Activated naive CD4-positive, alpha-beta T cell treated with anti-CD3 and anti-CD28 coated beads, Interleukin-2, amount 50 U/mL, for 24 hours (primary cell): ENCODE results near the gene CALY.
"Not testable (repeated sequence)": the region's sequence is repeated elsewhere in the genome, so short reads cannot be mapped to it uniquely, and the experiment has no call there.

Source experiments
- H3K27ac Mint-ChIP-seq: one replicate; pipeline ENCODE4 v1.8.0; 2021; ENCODE audit warnings: mild to moderate bottlenecking, mixed read lengths
- H3K27me3 Mint-ChIP-seq: one replicate; pipeline ENCODE4 v1.8.0; 2021; ENCODE audit warnings: mixed read lengths
- H3K36me3 Mint-ChIP-seq: one replicate; pipeline ENCODE4 v1.8.0; 2021; ENCODE audit warnings: mixed read lengths
- H3K4me1 Mint-ChIP-seq: one replicate; pipeline ENCODE4 v1.8.0; 2021; ENCODE audit warnings: mixed read lengths
- H3K4me3 Mint-ChIP-seq: one replicate; pipeline ENCODE4 v1.8.0; 2021; ENCODE audit warnings: mild to moderate bottlenecking, mixed read lengths
- H3K9me3 Mint-ChIP-seq: one replicate; pipeline ENCODE4 v1.8.0; 2021; ENCODE audit warnings: mixed read lengths

CALY gene

GRCh38 chr10:133336577-133337369 lies at the start of gene CALY:
TSS of gene CALY (minus strand) at chr10:133336896. CDS start at chr10:133328989, 7,907 bp downstream.
- Mint-ChIP-seq H3K9me3 (no peaks in the 10 kb centered on the region), H3K4me1 (no peaks in the 10 kb centered on the region), H3K4me3 (peak within 1 kb of the TSS; percentile 74), H3K27me3 (peaks cover under 1% of the 10 kb centered on the region), H3K36me3 (no peaks in the 10 kb centered on the region), H3K27ac (no peak within 1 kb of the TSS)

- Mint-ChIP-seq H3K36me3 (no peaks in the 10 kb centered on the region), H3K4me3 (no peak overlapping the region), H3K9me3 (no peaks in the 10 kb centered on the region), H3K27ac (no peak overlapping the region), H3K4me1 (peaks cover 19% of the 10 kb centered on the region), H3K27me3 (no peaks in the 10 kb centered on the region)
Observed at GRCh38 chr10:133385214-133385613, 48.5 kb upstream of the CALY start.

- no peaks in the 10 kb centered on the region for H3K9me3 Mint-ChIP-seq
- H3K4me3 Mint-ChIP-seq: no peak overlapping the region
- no peaks in the 10 kb centered on the region for H3K27me3 Mint-ChIP-seq
- no peak overlapping the region for H3K27ac Mint-ChIP-seq
- H3K4me1 Mint-ChIP-seq: peaks cover 9% of the 10 kb centered on the region
- no peaks in the 10 kb centered on the region for H3K36me3 Mint-ChIP-seq
Observed at GRCh38 chr10:133384071-133384470, 47.4 kb upstream of the CALY start.

- H3K27ac Mint-ChIP-seq: no peak overlapping the region
- H3K4me3 Mint-ChIP-seq: no peak overlapping the region
- H3K36me3 Mint-ChIP-seq: no peaks in the 10 kb centered on the region
Observed at GRCh38 chr10:133383551-133383950, 46.9 kb upstream of the CALY start.

GRCh38 chr10:133381036-133381435 lies 44.3 kb upstream of the CALY start:
- H3K27ac Mint-ChIP-seq: no peak overlapping the region
- H3K9me3 Mint-ChIP-seq: no peaks in the 10 kb centered on the region
- H3K27me3 Mint-ChIP-seq: no peaks in the 10 kb centered on the region
- no peaks in the 10 kb centered on the region for H3K36me3 Mint-ChIP-seq
- no peak overlapping the region for H3K4me3 Mint-ChIP-seq
- H3K4me1 Mint-ChIP-seq: peaks cover 8% of the 10 kb centered on the region

More at GRCh38 chr10:133383551-133383950, 46.9 kb upstream of the CALY start:
- no peaks in the 10 kb centered on the region for H3K9me3 Mint-ChIP-seq
- H3K4me1 Mint-ChIP-seq: peaks cover 5% of the 10 kb centered on the region
- H3K27me3 Mint-ChIP-seq: no peaks in the 10 kb centered on the region

- Mint-ChIP-seq H3K4me3 (peak overlapping the region; percentile 55), H3K27me3 (no peaks in the 10 kb centered on the region), H3K36me3 (no peaks in the 10 kb centered on the region), H3K27ac (no peak overlapping the region), H3K4me1 (peaks cover 8% of the 10 kb centered on the region), H3K9me3 (no peaks in the 10 kb centered on the region)
Observed at GRCh38 chr10:133379801-133380666, 43.3 kb upstream of the CALY start.

- no peaks in the 10 kb centered on the region for H3K36me3 Mint-ChIP-seq
- no peak within 1 kb of the TSS for H3K27ac Mint-ChIP-seq
- no peaks in the 10 kb centered on the region for H3K9me3 Mint-ChIP-seq
- H3K4me1 Mint-ChIP-seq: peaks cover 8% of the 10 kb centered on the region
- peak within 1 kb of the TSS; percentile 81 for H3K4me3 Mint-ChIP-seq
- H3K27me3 Mint-ChIP-seq: no peaks in the 10 kb centered on the region
Observed at GRCh38 chr10:133379152-133379800, 42.6 kb upstream of the CALY start, which contains the start of gene PAOX. TSS of gene PAOX (plus strand) at chr10:133379262. CDS start at chr10:133379317, 55 bp downstream.

GRCh38 chr10:133378251-133379096 lies 41.8 kb upstream of the CALY start:
- peak overlapping the region; percentile 81 for H3K4me3 Mint-ChIP-seq

GRCh38 chr10:133377818-133378250 lies 41.1 kb upstream of the CALY start:
- peaks cover 11% of the 10 kb centered on the region for H3K4me1 Mint-ChIP-seq
- H3K9me3 Mint-ChIP-seq: no peaks in the 10 kb centered on the region
- H3K27ac Mint-ChIP-seq: no peak overlapping the region
- H3K27me3 Mint-ChIP-seq: no peaks in the 10 kb centered on the region
- peak overlapping the region; percentile 81 for H3K4me3 Mint-ChIP-seq
- H3K36me3 Mint-ChIP-seq: no peaks in the 10 kb centered on the region

More at GRCh38 chr10:133378251-133379096, 41.8 kb upstream of the CALY start:
- Mint-ChIP-seq H3K27me3 (no peaks in the 10 kb centered on the region), H3K9me3 (no peaks in the 10 kb centered on the region), H3K4me1 (peaks cover 11% of the 10 kb centered on the region), H3K36me3 (no peaks in the 10 kb centered on the region), H3K27ac (no peak overlapping the region)

GRCh38 chr10:133377025-133377817 lies 40.5 kb upstream of the CALY start:
- no peaks in the 10 kb centered on the region for H3K9me3 Mint-ChIP-seq
- peak overlapping the region; percentile 35 for H3K27ac Mint-ChIP-seq
- H3K36me3 Mint-ChIP-seq: no peaks in the 10 kb centered on the region
- H3K4me3 Mint-ChIP-seq: peak overlapping the region; percentile 49
- peaks cover 11% of the 10 kb centered on the region for H3K4me1 Mint-ChIP-seq
- H3K27me3 Mint-ChIP-seq: no peaks in the 10 kb centered on the region

- not testable (repeated sequence) for H3K27me3 Mint-ChIP-seq, H3K4me3 Mint-ChIP-seq, H3K9me3 Mint-ChIP-seq, H3K36me3 Mint-ChIP-seq
- H3K27ac Mint-ChIP-seq: peak overlapping the region; percentile 17
- H3K4me1 Mint-ChIP-seq: peaks cover 15% of the 10 kb centered on the region
Observed at GRCh38 chr10:133376183-133376582, 39.5 kb upstream of the CALY start.

- H3K9me3 Mint-ChIP-seq: no peaks in the 10 kb centered on the region
- no peak overlapping the region for H3K4me3 Mint-ChIP-seq
- peak overlapping the region; percentile 46 for H3K27ac Mint-ChIP-seq
- H3K4me1 Mint-ChIP-seq: peaks cover 15% of the 10 kb centered on the region
- no peaks in the 10 kb centered on the region for H3K27me3 Mint-ChIP-seq
- H3K36me3 Mint-ChIP-seq: no peaks in the 10 kb centered on the region
Observed at GRCh38 chr10:133375357-133376115, 38.8 kb upstream of the CALY start.

GRCh38 chr10:133373174-133374090 lies 36.7 kb upstream of the CALY start, which contains the start of gene ECHS1:
TSS of gene ECHS1 (minus strand) at chr10:133373354. CDS start at chr10:133373333, 21 bp downstream.
- Mint-ChIP-seq H3K27me3 (no peaks in the 10 kb centered on the region), H3K36me3 (no peaks in the 10 kb centered on the region), H3K27ac (peak within 1 kb of the TSS; percentile 59), H3K4me1 (peaks cover 18% of the 10 kb centered on the region), H3K4me3 (peak within 1 kb of the TSS; percentile 84), H3K9me3 (no peaks in the 10 kb centered on the region)
